ENCODE data around the gene NDUFAF5. TPM values are rescaled to one million over a fixed set of nuclear protein-coding genes. Genes with fewer than 3 reads are reported as not detected.

NDUFAF5 gene
- 27.2 and 30.8 TPM in 2 replicates for total RNA-seq (2014; rRNA removed; shearing (Covaris generic))

GRCh38 chr20:13784893-13785715, at the start of gene NDUFAF5, which contains the start of gene ESF1:
TSS of gene NDUFAF5 (plus strand) at chr20:13785028. CDS start at chr20:13785069, 41 bp downstream.
TSS of gene ESF1 (minus strand) at chr20:13784919. CDS start at chr20:13783140, 1,779 bp downstream.

Other genes with a start within 250 kb of the NDUFAF5 start
- gene TASP1, start 146.1 kb upstream of the NDUFAF5 start, total RNA-seq (2014; rRNA removed; shearing (Covaris generic)) = 9.2 and 16.7 TPM in 2 replicates
- gene ESF1, start 109 bp upstream of the NDUFAF5 start, total RNA-seq (2014; rRNA removed; shearing (Covaris generic)) = 23.5 and 25.2 TPM in 2 replicates
- not detected in 2 replicates for gene SEL1L2, start 205.6 kb downstream of the NDUFAF5 start, total RNA-seq (2014; rRNA removed; shearing (Covaris generic))
- 1.9 and 2.6 TPM in 2 replicates for gene MACROD2, start 210.5 kb downstream of the NDUFAF5 start, total RNA-seq (2014; rRNA removed; shearing (Covaris generic))

Measured in A375 (cell line).